Stimulated activated naive CD8-positive, alpha-beta T cell treated with anti-CD3 and anti-CD28 coated beads, Interleukin-15, Interleukin-2, amounts not matched to agents 100 U/mL and 50 U/mL, for 24 hours (primary cell): Measurements from ENCODE around the gene CADPS2.

Experiments used
- ATAC-seq: fragments of 150-1000 bp; cut with Tn5 transposase; one replicate; pipeline ENCODE4 v1.10.0; 2021
- DNase-seq: peaks from one replicate; pipeline ENCODE4 v3.0.0; 2021

Gene CADPS2

GRCh38 chr7:122442929-122443328 lies 443.3 kb downstream of the CADPS2 start:
- no peak for ATAC-seq
- no peak for DNase-seq

- ATAC-seq (no peak), DNase-seq (no peak)
Measured at GRCh38 chr7:122438492-122438891, 447.8 kb downstream of the CADPS2 start.

- DNase-seq (no peak), ATAC-seq (no peak)
Measured at GRCh38 chr7:122438006-122438405, 448.3 kb downstream of the CADPS2 start.

GRCh38 chr7:122433765-122434164 lies 452.5 kb downstream of the CADPS2 start:
- DNase-seq (no peak), ATAC-seq (no peak)

- ATAC-seq (no peak), DNase-seq (no peak)
Measured at GRCh38 chr7:122430710-122431109, 455.6 kb downstream of the CADPS2 start.

GRCh38 chr7:122429926-122430325 lies 456.3 kb downstream of the CADPS2 start:
- no peak for ATAC-seq
- no peak for DNase-seq

- DNase-seq (no peak), ATAC-seq (no peak)
Measured at GRCh38 chr7:122425731-122426130, 460.5 kb downstream of the CADPS2 start.

GRCh38 chr7:122423591-122423990 lies 462.7 kb downstream of the CADPS2 start:
- no peak for ATAC-seq
- no peak for DNase-seq

GRCh38 chr7:122416336-122416735 lies 469.9 kb downstream of the CADPS2 start:
- DNase-seq = no peak
- ATAC-seq = no peak

- DNase-seq = no peak
- no peak for ATAC-seq
Measured at GRCh38 chr7:122415510-122415909, 470.8 kb downstream of the CADPS2 start.

GRCh38 chr7:122413339-122413738 lies 472.9 kb downstream of the CADPS2 start:
- no peak for ATAC-seq
- no peak for DNase-seq

GRCh38 chr7:122412883-122413282 lies 473.4 kb downstream of the CADPS2 start:
- ATAC-seq (no peak), DNase-seq (no peak)

- ATAC-seq (no peak), DNase-seq (no peak)
Measured at GRCh38 chr7:122412441-122412840, 473.8 kb downstream of the CADPS2 start.

- DNase-seq (no peak), ATAC-seq (no peak)
Measured at GRCh38 chr7:122407195-122407594, 479.1 kb downstream of the CADPS2 start.

- ATAC-seq (no peak), DNase-seq (no peak)
Measured at GRCh38 chr7:122403113-122403512, 483.1 kb downstream of the CADPS2 start.

GRCh38 chr7:122402235-122402634 lies 484.0 kb downstream of the CADPS2 start:
- ATAC-seq (no peak), DNase-seq (no peak)

- no peak for DNase-seq
- ATAC-seq = no peak
Measured at GRCh38 chr7:122397381-122397780, 488.9 kb downstream of the CADPS2 start.

GRCh38 chr7:122394512-122394911 lies 491.7 kb downstream of the CADPS2 start:
- ATAC-seq = no peak
- DNase-seq = no peak

GRCh38 chr7:122384528-122384927 lies 501.7 kb downstream of the CADPS2 start:
- no peak for ATAC-seq

GRCh38 chr7:122383934-122384333 lies 502.3 kb downstream of the CADPS2 start:
- DNase-seq = no peak
- ATAC-seq = no peak

More at GRCh38 chr7:122384528-122384927, 501.7 kb downstream of the CADPS2 start:
- no peak for DNase-seq

GRCh38 chr7:122380992-122381391 lies 505.3 kb downstream of the CADPS2 start:
- ATAC-seq = no peak
- DNase-seq = no peak

GRCh38 chr7:122379491-122379890 lies 506.8 kb downstream of the CADPS2 start:
- ATAC-seq (no peak), DNase-seq (no peak)

GRCh38 chr7:122369756-122370155 lies 516.5 kb downstream of the CADPS2 start:
- ATAC-seq (no peak), DNase-seq (no peak)

- ATAC-seq = no peak
- DNase-seq = no peak
Measured at GRCh38 chr7:122364761-122365280, 521.4 kb downstream of the CADPS2 start.

GRCh38 chr7:122363144-122363543 lies 523.1 kb downstream of the CADPS2 start:
- DNase-seq (no peak), ATAC-seq (no peak)
